DND-41 (cell line): ENCODE results near the gene ATP6V0B.

Experiments used
- ATAC-seq: fragments of 200-7000 bp; cut with Tn5 transposase; 3 replicates; pipeline ENCODE4 v1.9.1; 2021; ENCODE audit warnings: low read depth; ENCODE audit not compliant: insufficient read depth
- DNase-seq: peaks from one replicate; pipeline ENCODE4 v3.0.0-alpha.2; 2020
- H2AFZ ChIP-seq: 2 replicates; pipeline ENCODE4 v1.6.0; 2012; ENCODE audit warnings: low read depth, low read length
- H3K27ac ChIP-seq: 2 replicates; pipeline ENCODE4 v1.5.1; 2012; ENCODE audit warnings: low read length, inconsistent platforms
- H3K27me3 ChIP-seq: fragments of 200-600 bp; sonication (generic); 2 replicates; pipeline ENCODE4 v1.6.0; 2012; ENCODE audit warnings: low read length, mild to moderate bottlenecking, inconsistent platforms; ENCODE audit not compliant: insufficient read depth, poor library complexity
- H3K36me3 ChIP-seq: 2 replicates; pipeline ENCODE4 v1.5.1; 2012; ENCODE audit warnings: low read length, inconsistent platforms; ENCODE audit not compliant: insufficient read depth
- H3K4me1 ChIP-seq: 2 replicates; pipeline ENCODE4 v1.5.1; 2012; ENCODE audit warnings: mild to moderate bottlenecking, low read length; ENCODE audit not compliant: insufficient read depth
- H3K4me2 ChIP-seq: 2 replicates; pipeline ENCODE4 v1.6.0; 2012; ENCODE audit warnings: mild to moderate bottlenecking, moderate library complexity, low read length, inconsistent platforms; ENCODE audit not compliant: insufficient read depth
- H3K4me3 ChIP-seq, 2 experiments: fragments of 200-600 bp in 1 of 2; shearing (Covaris generic) in 1 of 2; 2 replicates each; pipeline ENCODE4 v1.5.1; 2012 to 2016; ENCODE audit warnings: inconsistent platforms in 2 of 2, low read length in 2 of 2, mild to moderate bottlenecking in 2 of 2, low read depth in 1 of 2, moderate library complexity in 1 of 2
- H3K79me2 ChIP-seq: 2 replicates; pipeline ENCODE4 v1.6.0; 2012; ENCODE audit warnings: low read length, inconsistent platforms; ENCODE audit not compliant: insufficient read depth
- H3K9ac ChIP-seq: 2 replicates; pipeline ENCODE4 v1.6.0; 2012; ENCODE audit warnings: low read depth, mild to moderate bottlenecking, inconsistent platforms, low read length, moderate library complexity
- H3K9me3 ChIP-seq: 2 replicates; pipeline ENCODE4 v1.5.1; 2012; ENCODE audit warnings: low read length, moderate library complexity, mild to moderate bottlenecking, inconsistent platforms; ENCODE audit not compliant: insufficient read depth, severe bottlenecking
- H4K20me1 ChIP-seq: 2 replicates; pipeline ENCODE4 v1.6.0; 2012; ENCODE audit warnings: low read length; ENCODE audit not compliant: insufficient read depth
- CTCF ChIP-seq: IDR thresholded peaks from 2 replicates; pipeline ENCODE4 v1.5.1; 2012; ENCODE audit warnings: borderline replicate concordance, low read length, moderate library complexity, mild to moderate bottlenecking; ENCODE audit not compliant: poor library complexity, severe bottlenecking; ENCODE audit errors: extremely low read depth
- EZH2 ChIP-seq: IDR thresholded peaks from 3 replicates; pipeline ENCODE4 v1.6.1; 2012; ENCODE audit warnings: borderline replicate concordance, low read depth, mild to moderate bottlenecking, moderate library complexity, low read length, inconsistent platforms; ENCODE audit not compliant: severe bottlenecking

ATP6V0B gene

GRCh38 chr1:43952731-43953346 lies 21.9 kb upstream of the ATP6V0B start:
- peaks cover 23% of the 10 kb centered on the region for H4K20me1 ChIP-seq
- TF ChIP-seq EZH2 = no peak
- TF ChIP-seq CTCF = no peak
- no peak overlapping the region for H3K4me3 ChIP-seq
- peaks cover 15% of the 10 kb centered on the region for H3K79me2 ChIP-seq
- DNase-seq (no peak), ATAC-seq (no peak)
- no peak overlapping the region for H3K4me2 ChIP-seq
- H3K27ac ChIP-seq = no peak overlapping the region
- H3K36me3 ChIP-seq = peaks cover 34% of the 10 kb centered on the region
- H3K4me1 ChIP-seq = peaks cover 11% of the 10 kb centered on the region
- H3K9me3 ChIP-seq = no peaks in the 10 kb centered on the region
- no peak overlapping the region for H3K9ac ChIP-seq
- H2AFZ ChIP-seq = no peak overlapping the region
- H3K27me3 ChIP-seq = no peaks in the 10 kb centered on the region

GRCh38 chr1:43953361-43953760 lies 21.4 kb upstream of the ATP6V0B start:
- H3K9ac ChIP-seq = no peak overlapping the region
- TF ChIP-seq CTCF (no peak), EZH2 (no peak)
- peaks cover 6% of the 10 kb centered on the region for H3K4me1 ChIP-seq
- DNase-seq (no peak), ATAC-seq (no peak)
- H2AFZ ChIP-seq = no peak overlapping the region
- no peak overlapping the region for H3K4me3 ChIP-seq
- no peaks in the 10 kb centered on the region for H3K9me3 ChIP-seq
- H3K36me3 ChIP-seq = peaks cover 38% of the 10 kb centered on the region
- no peak overlapping the region for H3K27ac ChIP-seq
- H4K20me1 ChIP-seq = peaks cover 22% of the 10 kb centered on the region
- no peaks in the 10 kb centered on the region for H3K27me3 ChIP-seq
- H3K79me2 ChIP-seq = peaks cover 10% of the 10 kb centered on the region
- H3K4me2 ChIP-seq = no peak overlapping the region

- 0 out of 2 replicates have a peak, but pooled peaks cover 4% of the 10 kb centered on the region for H3K79me2 ChIP-seq
- no peaks in the 10 kb centered on the region for H3K27me3 ChIP-seq
- no peak overlapping the region for H3K4me3 ChIP-seq
- DNase-seq (no peak), ATAC-seq (no peak)
- no peak overlapping the region for H3K27ac ChIP-seq
- no peaks in the 10 kb centered on the region for H3K9me3 ChIP-seq
- no peaks in the 10 kb centered on the region for H3K4me1 ChIP-seq
- no peak overlapping the region for H3K9ac ChIP-seq
- H3K36me3 ChIP-seq = peaks cover 41% of the 10 kb centered on the region
- H2AFZ ChIP-seq = no peak overlapping the region
- peaks cover 17% of the 10 kb centered on the region for H4K20me1 ChIP-seq
- H3K4me2 ChIP-seq = no peak overlapping the region
- no peak for TF ChIP-seq CTCF
- TF ChIP-seq EZH2 = no peak
Measured at GRCh38 chr1:43954036-43954435, 20.7 kb upstream of the ATP6V0B start.
